Hepatocyte (in vitro differentiated cells): Measurements from ENCODE around the gene RHOT2.

ENCODE experiments used
- CTCF ChIP-seq: fragments of 200-600 bp; sonication (generic); IDR thresholded peaks from 2 replicates; pipeline ENCODE4 v1.5.1; 2016; ENCODE audit warnings: antibody characterized with exemption, mild to moderate bottlenecking; ENCODE audit not compliant: poor library complexity
- EZH2 ChIP-seq: fragments of 200-600 bp; sonication (generic); IDR thresholded peaks from 2 replicates; pipeline ENCODE4 v1.6.1; 2016; ENCODE audit warnings: antibody characterized with exemption, mild to moderate bottlenecking, borderline replicate concordance

GRCh38 chr16:654034-654433 is 13.9 kb upstream of the RHOT2 start:
- no peak for TF ChIP-seq CTCF
- TF ChIP-seq EZH2, result no peak
